ENCODE measurements around the gene SYNGAP1. TPM values are rescaled to one million over a fixed set of nuclear protein-coding genes. Genes with fewer than 3 reads are reported as not detected.

The SYNGAP1 gene
- total RNA-seq, 1 donor from 2014 or later, result 14.1 TPM

- H3K27me3 Mint-ChIP-seq (ENCODE audit: insufficient read depth, low read depth), result peaks cover 9% of the 10 kb centered on the region
- H3K4me1 Mint-ChIP-seq, result no peaks in the 10 kb centered on the region
- Histone ChIP-seq H3K27me3 (no peaks in the 10 kb centered on the region), H3F3A (ENCODE audit: low read depth) (no peaks in the 10 kb centered on the region), H3K36me3 (peaks cover 6% of the 10 kb centered on the region), H3K4me1 (no peaks in the 10 kb centered on the region), H3K9ac (no peak overlapping the region), H3K4me2 (no peak overlapping the region), H3K9me3 (ENCODE audit: low read depth) (no peaks in the 10 kb centered on the region), H3K4me3 (no peak overlapping the region), H3K79me2 (ENCODE audit: low read depth) (no peaks in the 10 kb centered on the region), H4K20me1 (ENCODE audit: low read depth) (peaks cover 15% of the 10 kb centered on the region), H3K27ac (no peak overlapping the region), H2AFZ (replicated peaks) (no peak overlapping the region)
- H3K27ac Mint-ChIP-seq, result no peak overlapping the region
- no peak for DNase-seq (ENCODE audit: low spot score)
- H3K4me3 Mint-ChIP-seq, result no peak overlapping the region
- H3K36me3 Mint-ChIP-seq, result peaks cover 58% of the 10 kb centered on the region
- no peak for TF ChIP-seq EZH2 (IDR thresholded peaks at IDR 0.05)
- no peak for TF ChIP-seq CTCF (IDR thresholded peaks at IDR 0.05)
- no peak for TF ChIP-seq EZH2phosphoT487 (IDR thresholded peaks at IDR 0.05)
- H3K9me3 Mint-ChIP-seq, result no peaks in the 10 kb centered on the region
These were observed 23.2 kb downstream of the SYNGAP1 start for GRCh38 chr6:33443025-33443424.

GRCh38 chr6:33443619-33444504 lies 24.0 kb downstream of the SYNGAP1 start:
- Histone ChIP-seq H3K36me3 (peaks cover 3% of the 10 kb centered on the region), H3K79me2 (ENCODE audit: low read depth) (no peaks in the 10 kb centered on the region), H3K9ac (no peak overlapping the region), H3K27me3 (no peaks in the 10 kb centered on the region), H2AFZ (replicated peaks) (no peak overlapping the region), H3F3A (ENCODE audit: low read depth) (no peaks in the 10 kb centered on the region), H3K4me2 (no peak overlapping the region), H4K20me1 (ENCODE audit: low read depth) (peaks cover 11% of the 10 kb centered on the region), H3K4me1 (no peaks in the 10 kb centered on the region), H3K4me3 (no peak overlapping the region), H3K27ac (no peak overlapping the region), H3K9me3 (ENCODE audit: low read depth) (no peaks in the 10 kb centered on the region)
- no peaks in the 10 kb centered on the region for H3K9me3 Mint-ChIP-seq
- no peak for TF ChIP-seq CTCF (IDR thresholded peaks at IDR 0.05)
- no peak for TF ChIP-seq EZH2 (IDR thresholded peaks at IDR 0.05)
- TF ChIP-seq EZH2phosphoT487 (IDR thresholded peaks at IDR 0.05), result no peak
- peak overlapping the region; percentile 57 for H3K27ac Mint-ChIP-seq
- peaks cover 60% of the 10 kb centered on the region for H3K36me3 Mint-ChIP-seq
- no peak for DNase-seq (ENCODE audit: low spot score)
- no peaks in the 10 kb centered on the region for H3K4me1 Mint-ChIP-seq
- H3K4me3 Mint-ChIP-seq, result peak overlapping the region; percentile 50
- peaks cover 9% of the 10 kb centered on the region for H3K27me3 Mint-ChIP-seq (ENCODE audit: insufficient read depth, low read depth)

GRCh38 chr6:33445119-33445603 lies 25.3 kb downstream of the SYNGAP1 start:
- TF ChIP-seq EZH2 (IDR thresholded peaks at IDR 0.05), result no peak
- no peak for TF ChIP-seq EZH2phosphoT487 (IDR thresholded peaks at IDR 0.05)
- TF ChIP-seq CTCF (IDR thresholded peaks at IDR 0.05), result no peak
- no peaks in the 10 kb centered on the region for H3K79me2 ChIP-seq (ENCODE audit: low read depth)
- no peaks in the 10 kb centered on the region for H3K27me3 ChIP-seq
- H3K4me3 ChIP-seq, result no peak overlapping the region
- H3K36me3 Mint-ChIP-seq, result peaks cover 61% of the 10 kb centered on the region
- no peak overlapping the region for H3K4me2 ChIP-seq
- no peak for DNase-seq (ENCODE audit: low spot score)
- peak overlapping the region; percentile 8 for H3K4me3 Mint-ChIP-seq
- no peak overlapping the region for H3K9ac ChIP-seq
- H4K20me1 ChIP-seq (ENCODE audit: low read depth), result peaks cover 15% of the 10 kb centered on the region
- no peak overlapping the region for H2AFZ ChIP-seq (replicated peaks)
- peaks cover 8% of the 10 kb centered on the region for H3F3A ChIP-seq (ENCODE audit: low read depth)
- no peaks in the 10 kb centered on the region for H3K9me3 ChIP-seq (ENCODE audit: low read depth)
- H3K27ac ChIP-seq, result no peak overlapping the region
- H3K9me3 Mint-ChIP-seq, result no peaks in the 10 kb centered on the region
- H3K27ac Mint-ChIP-seq, result no peak overlapping the region
- no peaks in the 10 kb centered on the region for H3K4me1 ChIP-seq
- no peaks in the 10 kb centered on the region for H3K4me1 Mint-ChIP-seq
- peaks cover 12% of the 10 kb centered on the region for H3K27me3 Mint-ChIP-seq (ENCODE audit: insufficient read depth, low read depth)
- peaks cover 3% of the 10 kb centered on the region for H3K36me3 ChIP-seq
